GM12874 (cell line): ENCODE measurements around the gene ALX4.

Experiments used
- CTCF ChIP-seq: IDR thresholded peaks from 2 replicates; pipeline ENCODE4 v1.5.1; 2011; ENCODE audit warnings: low read depth, mild to moderate bottlenecking, control low read depth, low read length, moderate library complexity; ENCODE audit not compliant: insufficient read depth

ALX4 gene

GRCh38 chr11:44229098-44229497, 80.8 kb downstream of the ALX4 start:
- no peak for TF ChIP-seq CTCF

GRCh38 chr11:44228379-44228778, 81.6 kb downstream of the ALX4 start:
- no peak for TF ChIP-seq CTCF

GRCh38 chr11:44226945-44227344, 83.0 kb downstream of the ALX4 start:
- no peak for TF ChIP-seq CTCF

- TF ChIP-seq CTCF = no peak
Observed at GRCh38 chr11:44226490-44226889, 83.4 kb downstream of the ALX4 start.

- no peak for TF ChIP-seq CTCF
Observed at GRCh38 chr11:44224867-44225501, 85.0 kb downstream of the ALX4 start.

GRCh38 chr11:44223238-44223637, 86.7 kb downstream of the ALX4 start:
- no peak for TF ChIP-seq CTCF

GRCh38 chr11:44221992-44222391, 87.9 kb downstream of the ALX4 start:
- TF ChIP-seq CTCF = no peak
